Uterus (tissue), 4 donors: ENCODE data around the gene ZNF574. TPM values are rescaled to one million over a fixed set of nuclear protein-coding genes. Genes with fewer than 3 reads are reported as not detected.

Source experiments
- DNase-seq, 2 donors: peaks; one replicate each; pipeline ENCODE4 v3.0.0-alpha.2; 2019 to 2020
- H3K27ac ChIP-seq, 2 donors: fragments of 200-600 bp; sonication (generic); 1 replicate in 1 of 2; 2 replicates in 1 of 2; pipeline ENCODE4 v1.5.1; 2016 to 2018
- H3K27me3 ChIP-seq, 2 donors: fragments of 200-600 bp; sonication (generic); one replicate each; pipeline ENCODE4 v1.5.1; 2018 to 2019; ENCODE audit warnings: control low read depth in 1 of 2
- H3K36me3 ChIP-seq, 2 donors: fragments of 200-600 bp; sonication (generic); one replicate each; pipeline ENCODE4 v1.5.1; 2019; ENCODE audit warnings: control low read depth in 1 of 2
- H3K4me1 ChIP-seq, 2 donors: fragments of 200-600 bp; sonication (generic); one replicate each; pipeline ENCODE4 v1.5.1; 2018 to 2019; ENCODE audit warnings: control low read depth in 1 of 2
- H3K4me3 ChIP-seq, 2 donors: fragments of 200-600 bp; sonication (generic); 1 replicate in 1 of 2; 2 replicates in 1 of 2; pipeline ENCODE4 v1.5.1; 2018 to 2019; ENCODE audit warnings: mild to moderate bottlenecking in 1 of 2
- H3K9me3 ChIP-seq, 2 donors: fragments of 200-600 bp; sonication (generic); one replicate each; pipeline ENCODE4 v1.5.1; 2019; ENCODE audit warnings: control low read depth in 1 of 2
- CTCF ChIP-seq, 4 experiments: fragments of 200-600 bp in 2 of 4; fragments of 450-650 bp in 2 of 4; sonication (generic) in 2 of 4; IDR thresholded peaks; one replicate each; pipeline ENCODE4 v1.5.1; 2016 to 2019; ENCODE audit warnings: antibody characterized with exemption in 4 of 4, mild to moderate bottlenecking in 2 of 4, moderate library complexity in 1 of 4
- POLR2A ChIP-seq, 2 donors: fragments of 450-650 bp; IDR thresholded peaks; one replicate each; pipeline ENCODE4 v1.6.1; 2016; ENCODE audit warnings: antibody characterized with exemption in 2 of 2, mild to moderate bottlenecking in 1 of 2, moderate library complexity in 1 of 2
- intact Hi-C: fragments of 100-400 bp; cut with DNase I; formaldehyde crosslinking; loops from one replicate; pipeline ENCODE4 v1.15.1; 2023; ENCODE audit warnings: low total_unique reads
- total RNA-seq, 4 donors: library from RNA; depleted of rRNA in 3 of 4; stranded (reverse); fragments of >200 nt in 3 of 4; gene quantifications; one replicate each; pipeline versions ENCODE4 v1.1.0 to v1.2.4, GENCODE V29; 2014 to 2023
- donor health status: DM: yes; HTN: yes; CAD: no.

The ZNF574 gene
- total RNA-seq, 4 donors from 2014 or later: 5.6 to 19.9 (median 14.1) TPM

- no peaks in the 10 kb centered on the region for H3K27me3 ChIP-seq
- no peaks in the 10 kb centered on the region for H3K4me1 ChIP-seq
- intact Hi-C loops: no loop called here
- H3K9me3 ChIP-seq: no peaks in the 10 kb centered on the region
- no peak for TF ChIP-seq POLR2A (IDR thresholded peaks at IDR 0.05)
- TF ChIP-seq CTCF (IDR thresholded peaks at IDR 0.05): no peak
- no peak overlapping the region for H3K4me3 ChIP-seq
- DNase-seq: no peak
- no peaks in the 10 kb centered on the region for H3K36me3 ChIP-seq
- H3K27ac ChIP-seq: no peak overlapping the region
Observed at GRCh38 chr19:42052241-42052863, 23.6 kb upstream of the ZNF574 start.

DNA sequence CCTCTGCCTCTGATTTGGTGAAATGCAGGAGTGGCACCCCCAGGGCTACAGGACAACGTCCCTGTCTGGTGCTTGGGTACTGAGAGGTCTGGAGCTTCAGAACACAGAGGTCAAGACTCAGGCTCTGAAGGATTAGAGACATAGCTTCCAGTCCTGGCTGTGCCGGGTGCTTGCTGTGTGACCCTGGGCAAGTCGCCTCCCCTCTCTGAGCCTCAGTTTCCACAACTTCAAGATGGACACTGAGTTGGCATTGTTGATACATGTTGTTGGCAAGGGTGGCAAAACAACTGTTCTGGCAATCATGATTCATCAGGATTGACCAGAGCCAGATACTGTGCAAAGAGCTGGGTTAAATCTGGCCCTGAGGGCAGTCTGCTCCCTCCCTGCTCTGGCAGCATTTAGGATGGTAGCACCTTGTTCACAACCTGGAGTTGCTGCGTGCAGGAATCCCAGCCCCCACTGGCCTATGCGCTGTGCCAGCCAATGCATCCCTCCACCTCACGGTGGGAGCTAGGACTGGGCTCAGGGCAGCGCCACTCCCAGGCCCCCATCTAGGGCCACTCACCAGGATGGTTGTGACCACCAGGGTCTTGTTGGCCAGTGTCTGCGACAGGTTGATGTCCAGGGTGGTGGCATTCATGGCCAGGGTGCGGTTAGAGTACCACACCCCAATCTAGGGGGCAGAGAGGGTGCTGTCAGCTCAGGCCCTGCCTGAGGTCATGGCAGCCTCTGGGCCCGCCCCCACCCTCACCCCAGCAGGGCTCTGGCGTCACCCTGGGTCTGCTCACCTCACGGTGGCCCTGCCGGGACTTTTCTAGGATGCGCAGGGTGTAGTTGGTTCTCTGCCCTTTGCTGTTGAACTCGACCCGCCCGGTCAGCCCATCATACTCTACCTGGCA is 22.7 kb upstream of the ZNF574 start:
- H3K9me3 ChIP-seq: no peaks in the 10 kb centered on the region
- no peak for DNase-seq
- H3K4me3 ChIP-seq: no peak overlapping the region
- TF ChIP-seq CTCF (IDR thresholded peaks at IDR 0.05): no peak
- TF ChIP-seq POLR2A (IDR thresholded peaks at IDR 0.05): no peak
- H3K36me3 ChIP-seq: no peaks in the 10 kb centered on the region
- no peaks in the 10 kb centered on the region for H3K4me1 ChIP-seq
- H3K27ac ChIP-seq: no peak overlapping the region
- intact Hi-C loops: no loop called here
- H3K27me3 ChIP-seq: no peaks in the 10 kb centered on the region

GRCh38 chr19:42054205-42054604 is 21.8 kb upstream of the ZNF574 start:
- intact Hi-C loops: no loop called here

DNA sequence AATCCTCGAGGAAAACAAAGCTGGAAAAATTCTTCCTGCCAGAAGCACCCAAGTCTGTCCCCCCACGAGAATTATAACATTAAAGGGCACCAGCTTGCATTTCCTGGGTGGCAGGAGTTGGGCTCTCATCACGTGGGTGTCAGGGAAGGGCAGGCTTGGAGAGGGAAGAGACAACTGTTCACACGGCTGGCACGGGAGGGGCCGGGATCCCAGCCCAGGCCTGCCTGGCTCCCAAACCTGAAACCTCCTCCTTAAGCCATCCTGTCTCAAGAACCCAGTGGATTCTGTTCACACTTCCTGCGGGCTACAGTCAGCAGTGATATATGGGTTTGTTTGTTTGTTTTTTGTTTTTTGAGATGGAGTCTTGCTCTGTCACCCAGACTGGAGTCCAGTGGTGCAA is 18.1 kb upstream of the ZNF574 start:
- Histone ChIP-seq H3K9me3 (no peaks in the 10 kb centered on the region), H3K27ac (no peak overlapping the region), H3K36me3 (no peaks in the 10 kb centered on the region), H3K27me3 (no peaks in the 10 kb centered on the region), H3K4me3 (no peak overlapping the region), H3K4me1 (no peaks in the 10 kb centered on the region)
- intact Hi-C loops: no loop called here
- no peak for DNase-seq
- TF ChIP-seq POLR2A (IDR thresholded peaks at IDR 0.05): no peak
- TF ChIP-seq CTCF (IDR thresholded peaks at IDR 0.05): no peak

More at GRCh38 chr19:42054205-42054604, 21.8 kb upstream of the ZNF574 start:
- H3K9me3 ChIP-seq: no peaks in the 10 kb centered on the region
- H3K4me3 ChIP-seq: no peak overlapping the region
- TF ChIP-seq POLR2A (IDR thresholded peaks at IDR 0.05) (no peak), CTCF (IDR thresholded peaks at IDR 0.05) (no peak)
- no peak for DNase-seq
- H3K27ac ChIP-seq: no peak overlapping the region
- H3K4me1 ChIP-seq: no peaks in the 10 kb centered on the region
- no peaks in the 10 kb centered on the region for H3K36me3 ChIP-seq
- no peaks in the 10 kb centered on the region for H3K27me3 ChIP-seq

DNA sequence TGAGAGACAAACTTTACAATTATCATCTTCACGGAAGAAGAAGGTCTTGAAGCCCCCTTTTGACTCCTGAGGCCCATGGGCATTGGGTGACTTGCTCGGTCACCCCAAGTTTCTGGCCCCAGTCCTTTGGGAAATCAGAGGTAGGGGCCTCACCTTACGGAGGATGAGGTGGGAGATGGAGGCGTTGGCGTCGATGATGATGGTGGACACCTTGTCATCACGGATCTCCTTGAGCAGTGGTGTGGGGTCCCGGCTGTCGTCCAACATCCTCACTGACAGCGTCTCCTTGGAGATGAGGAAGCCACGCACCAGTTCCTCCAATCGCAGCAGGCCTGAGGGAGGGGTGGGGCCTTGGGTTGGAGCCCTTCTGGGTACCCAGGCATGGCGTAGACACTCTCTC is 16.8 kb upstream of the ZNF574 start:
- no peaks in the 10 kb centered on the region for H3K9me3 ChIP-seq
- H3K36me3 ChIP-seq: no peaks in the 10 kb centered on the region
- H3K27ac ChIP-seq: no peak overlapping the region
- H3K4me1 ChIP-seq: no peaks in the 10 kb centered on the region
- TF ChIP-seq CTCF (IDR thresholded peaks at IDR 0.05): no peak
- no peak for TF ChIP-seq POLR2A (IDR thresholded peaks at IDR 0.05)
- no peak for DNase-seq
- intact Hi-C loops: no loop called here
- H3K27me3 ChIP-seq: no peaks in the 10 kb centered on the region
- no peak overlapping the region for H3K4me3 ChIP-seq
